NCI-H82 treated with DMSO at 0.1 percent for 48 hours (cell line): ENCODE results near the gene CNOT10.
"Not testable (repeated sequence)": the region's sequence is repeated elsewhere in the genome, so short reads cannot be mapped to it uniquely, and the experiment has no call there.

Source experiments
- DNase-seq: peaks from one replicate; lab custom pipeline; 2025; ENCODE audit not compliant: unreplicated experiment; lab: John Stamatoyannopoulos, UW

The CNOT10 gene

GRCh38 chr3:32684800-32685542 lies at the start of gene CNOT10:
CNOT10 (plus strand) TSS chr3:32685188; CDS start chr3:32685461, 273 bp downstream.
- DNase-seq = peak; percentile 65

GRCh38 chr3:32640939-32641338 lies 44.0 kb upstream of the CNOT10 start:
- no peak for DNase-seq

GRCh38 chr3:32641356-32641755 lies 43.6 kb upstream of the CNOT10 start:
- no peak for DNase-seq

- DNase-seq = no peak
These were observed 41.6 kb upstream of the CNOT10 start for GRCh38 chr3:32643354-32643753.

GRCh38 chr3:32643816-32644215 lies 41.2 kb upstream of the CNOT10 start:
- no peak for DNase-seq

- DNase-seq = no peak
These were observed 40.6 kb upstream of the CNOT10 start for GRCh38 chr3:32644380-32644779.

GRCh38 chr3:32646761-32647160 lies 38.2 kb upstream of the CNOT10 start:
- DNase-seq = no peak

GRCh38 chr3:32652337-32653100 lies 32.5 kb upstream of the CNOT10 start:
- not testable (repeated sequence) for DNase-seq

- no peak for DNase-seq
These were observed 29.8 kb upstream of the CNOT10 start for GRCh38 chr3:32655167-32655566.

- DNase-seq = no peak
These were observed 24.4 kb upstream of the CNOT10 start for GRCh38 chr3:32660634-32661033.

GRCh38 chr3:32662647-32663046 lies 22.3 kb upstream of the CNOT10 start:
- DNase-seq = no peak

- not testable (repeated sequence) for DNase-seq
These were observed 20.3 kb upstream of the CNOT10 start for GRCh38 chr3:32664630-32665075.

- no peak for DNase-seq
These were observed 17.9 kb upstream of the CNOT10 start for GRCh38 chr3:32667072-32667582.

GRCh38 chr3:32669226-32669625 lies 15.8 kb upstream of the CNOT10 start:
- not testable (repeated sequence) for DNase-seq

- not testable (repeated sequence) for DNase-seq
These were observed 11.3 kb upstream of the CNOT10 start for GRCh38 chr3:32673730-32674129.

GRCh38 chr3:32675164-32675563 lies 9.8 kb upstream of the CNOT10 start:
- DNase-seq = no peak

- DNase-seq = no peak
These were observed 9.3 kb upstream of the CNOT10 start for GRCh38 chr3:32675650-32676049.

GRCh38 chr3:32681811-32682210 lies 3.2 kb upstream of the CNOT10 start:
- no peak for DNase-seq

- DNase-seq = no peak
These were observed 774 bp upstream of the CNOT10 start for GRCh38 chr3:32684029-32684799.

- no peak for DNase-seq
These were observed 676 bp downstream of the CNOT10 start for GRCh38 chr3:32685543-32686185.

GRCh38 chr3:32686713-32687112 lies 1.7 kb downstream of the CNOT10 start:
- DNase-seq = no peak
